ENCODE results near the gene MIOS.

The MIOS gene

GRCh38 chr7:7568553-7568952 lies 1.9 kb downstream of the MIOS start:
- H3K4me3 ChIP-seq (ENCODE audit: low read depth, low read length): peak overlapping the region; percentile 68
- DNase-seq (ENCODE audit: low read depth): no peak
- no peak for TF ChIP-seq CTCF (IDR thresholded peaks at IDR 0.05; ENCODE audit: low read depth, low read length, missing control alignments)

DNA sequence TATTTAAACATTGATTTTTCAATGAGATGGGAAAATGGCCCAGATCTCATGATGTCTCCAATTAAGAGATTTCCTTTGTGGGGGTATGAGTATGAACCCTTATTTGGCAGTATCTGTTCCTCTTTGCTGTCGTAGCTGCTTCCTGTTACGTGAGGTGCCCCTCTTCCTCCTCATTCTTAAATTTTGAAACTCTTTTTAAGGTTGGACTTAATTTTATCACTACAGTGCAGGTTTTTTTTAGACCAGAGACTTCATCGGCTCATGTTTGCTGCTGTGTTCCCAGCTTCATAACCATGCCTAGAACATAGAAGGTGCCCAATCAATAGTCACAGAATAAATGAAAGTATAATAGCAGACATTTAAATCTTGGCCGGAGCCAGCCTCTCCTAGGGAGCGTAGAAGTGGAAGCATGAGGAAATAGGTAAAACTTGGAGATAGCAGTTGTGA lies 2.4 kb downstream of the MIOS start:
- peak; percentile 62 for DNase-seq (ENCODE audit: low read depth)
- TF ChIP-seq CTCF (IDR thresholded peaks at IDR 0.05; ENCODE audit: low read depth, low read length, missing control alignments): no peak
- peak overlapping the region; percentile 68 for H3K4me3 ChIP-seq (ENCODE audit: low read depth, low read length)

DNA sequence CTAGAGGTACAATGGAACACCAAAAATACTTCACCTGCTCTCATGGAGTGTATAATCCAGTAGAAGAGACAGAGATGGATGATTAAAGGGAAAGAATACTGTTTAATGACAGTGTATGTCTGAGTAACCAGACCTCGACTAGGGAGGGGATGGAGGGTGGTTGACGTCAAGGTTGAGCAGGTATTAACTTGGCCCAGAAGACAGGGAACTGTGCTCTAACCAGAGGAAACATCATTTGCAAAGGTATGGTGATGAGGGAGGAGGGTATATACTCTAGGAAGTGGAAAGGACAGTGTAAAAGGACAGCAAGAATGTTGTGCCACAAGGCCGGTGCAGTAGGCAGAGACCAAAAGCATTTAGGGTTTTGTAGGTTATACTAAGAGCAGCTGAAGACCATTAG lies 2.9 kb downstream of the MIOS start:
- no peak for DNase-seq (ENCODE audit: low read depth)
- H3K4me3 ChIP-seq (ENCODE audit: low read depth, low read length): peak overlapping the region; percentile 68
- TF ChIP-seq CTCF (IDR thresholded peaks at IDR 0.05; ENCODE audit: low read depth, low read length, missing control alignments): no peak

- peak overlapping the region; percentile 19; the same call in 1 of the 2 replicates for H3K4me3 ChIP-seq (ENCODE audit: low read depth, low read length)
- TF ChIP-seq CTCF (IDR thresholded peaks at IDR 0.05; ENCODE audit: low read depth, low read length, missing control alignments): no peak
- DNase-seq (ENCODE audit: low read depth): no peak
Observed at GRCh38 chr7:7570584-7570983, 3.9 kb downstream of the MIOS start.

DNA sequence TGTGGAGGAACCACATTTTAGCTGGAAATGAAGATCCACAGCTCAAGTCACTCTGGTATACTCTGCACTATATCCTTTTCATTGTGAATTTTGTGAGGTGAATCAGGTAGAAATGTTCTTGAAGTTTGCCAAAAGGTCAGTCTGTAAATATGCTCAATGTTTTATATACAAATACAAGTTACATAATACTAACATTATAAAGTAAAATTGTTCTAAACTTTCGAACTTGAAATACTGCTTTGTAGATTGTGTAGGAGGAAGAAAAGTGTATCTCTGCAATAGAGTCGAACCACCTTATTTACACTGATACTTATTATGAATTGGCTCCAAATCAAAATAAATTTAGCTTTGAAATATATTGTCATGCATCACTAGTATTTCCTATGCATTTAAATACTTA lies 7.0 kb downstream of the MIOS start:
- no peak overlapping the region for H3K4me3 ChIP-seq (ENCODE audit: low read depth, low read length)
- no peak for TF ChIP-seq CTCF (IDR thresholded peaks at IDR 0.05; ENCODE audit: low read depth, low read length, missing control alignments)
- no peak for DNase-seq (ENCODE audit: low read depth)

GRCh38 chr7:7576344-7576743 lies 9.7 kb downstream of the MIOS start:
- DNase-seq (ENCODE audit: low read depth): no peak
- H3K4me3 ChIP-seq (ENCODE audit: low read depth, low read length): no peak overlapping the region
- TF ChIP-seq CTCF (IDR thresholded peaks at IDR 0.05; ENCODE audit: low read depth, low read length, missing control alignments): no peak

GRCh38 chr7:7577888-7578287 lies 11.2 kb downstream of the MIOS start:
- no peak for TF ChIP-seq CTCF (IDR thresholded peaks at IDR 0.05; ENCODE audit: low read depth, low read length, missing control alignments)
- no peak for DNase-seq (ENCODE audit: low read depth)
- H3K4me3 ChIP-seq (ENCODE audit: low read depth, low read length): no peak overlapping the region

Measured in GM12864 (cell line).